Inferior parietal cortex (tissue), 1 donor: ENCODE results near the gene RPF1.
"Not testable (repeated sequence)": the region's sequence is repeated elsewhere in the genome, so short reads cannot be mapped to it uniquely, and the experiment has no call there.

Experiments
- DNase-seq: peaks from one replicate; pipeline ENCODE4 v3.0.0-alpha.2; 2016; ENCODE audit errors: extremely low spot score

The RPF1 gene

GRCh38 chr1:84478876-84479868 lies at the start of gene RPF1:
RPF1 (plus strand) TSS chr1:84479266; CDS start chr1:84479282, 16 bp downstream.
- peak; percentile 91 for DNase-seq

- DNase-seq = no peak
These were observed 48.5 kb upstream of the RPF1 start for GRCh38 chr1:84430546-84430945.

GRCh38 chr1:84433258-84434080 lies 45.6 kb upstream of the RPF1 start:
- peak; percentile 90 for DNase-seq

GRCh38 chr1:84434081-84434769 lies 44.8 kb upstream of the RPF1 start:
- no peak for DNase-seq

- DNase-seq = no peak
These were observed 44.1 kb upstream of the RPF1 start for GRCh38 chr1:84434801-84435549.

GRCh38 chr1:84436876-84437655 lies 42.0 kb upstream of the RPF1 start:
- peak; percentile 65 for DNase-seq

- DNase-seq = peak; percentile 73
These were observed 36.8 kb upstream of the RPF1 start for GRCh38 chr1:84442256-84442655.

- DNase-seq = not testable (repeated sequence)
These were observed 36.1 kb upstream of the RPF1 start for GRCh38 chr1:84442747-84443646.

GRCh38 chr1:84448704-84449103 lies 30.4 kb upstream of the RPF1 start:
- DNase-seq = not testable (repeated sequence)

GRCh38 chr1:84450910-84451309 lies 28.2 kb upstream of the RPF1 start:
- no peak for DNase-seq

- no peak for DNase-seq
These were observed 26.6 kb upstream of the RPF1 start for GRCh38 chr1:84452436-84452835.

- no peak for DNase-seq
These were observed 16.9 kb upstream of the RPF1 start for GRCh38 chr1:84462118-84462517.

GRCh38 chr1:84467298-84467697 lies 11.8 kb upstream of the RPF1 start:
- no peak for DNase-seq

GRCh38 chr1:84476225-84476624 lies 2.8 kb upstream of the RPF1 start:
- no peak for DNase-seq

GRCh38 chr1:84479998-84480397 lies 932 bp downstream of the RPF1 start:
- no peak for DNase-seq

GRCh38 chr1:84480650-84481049 lies 1.6 kb downstream of the RPF1 start:
- DNase-seq = no peak

GRCh38 chr1:84481317-84481716 lies 2.3 kb downstream of the RPF1 start:
- no peak for DNase-seq

GRCh38 chr1:84488107-84488506 lies 9.0 kb downstream of the RPF1 start:
- no peak for DNase-seq

- no peak for DNase-seq
These were observed 10.7 kb downstream of the RPF1 start for GRCh38 chr1:84489766-84490165.
